Endothelial cell of umbilical vein (primary cell): ENCODE measurements around the gene EDN1. TPM values are rescaled to one million over a fixed set of nuclear protein-coding genes. Genes with fewer than 3 reads are reported as not detected.

ENCODE experiments used
- BruUV-seq: library from RNA; stranded (reverse); fragments of 400-500 nt; replicated peaks from 2 replicates; lab custom pipeline; 2021; lab: Mats Ljungman, UMichigan
- CTCF ChIA-PET: fragments of 300-600, 350-600 bp; sonication (Branson Sonifier 250); formaldehyde crosslinking; loops from one replicate; lab custom pipeline; 2021; ENCODE audit warnings: antibody characterized with exemption, inconsistent platforms; lab: Charles Lee
- POLR2A ChIA-PET: fragments of 300-600, 350-600 bp; sonication (Branson Sonifier 250); formaldehyde crosslinking; loops from one replicate; lab custom pipeline; 2021; ENCODE audit warnings: antibody characterized with exemption, inconsistent platforms; lab: Charles Lee
- DNase-seq: peaks from one replicate; pipeline ENCODE4 v3.0.0-alpha.2; 2011; ENCODE audit warnings: low read depth, low spot score
- FAIRE-seq: peaks from 2 replicates; lab custom pipeline; 2011; peaks lifted over from hg19 to GRCh38; lab: Jason Lieb, UNC
- H2AFZ ChIP-seq: 2 replicates; pipeline ENCODE4 v1.6.0; 2012; ENCODE audit warnings: low read depth, low read length, control low read depth, inconsistent platforms
- H3K27ac ChIP-seq: 2 replicates; pipeline ENCODE4 v1.5.1; 2011; ENCODE audit warnings: low read depth, mild to moderate bottlenecking, control low read depth, low read length, moderate library complexity; ENCODE audit not compliant: insufficient read depth
- H3K27me3 ChIP-seq, 2 experiments: 2 replicates each; pipeline versions ENCODE4 v1.6.0 to v1.6.1; 2011; ENCODE audit warnings: low read length in 2 of 2, mixed read lengths in 1 of 2; ENCODE audit not compliant: control insufficient read depth in 2 of 2, insufficient read depth in 2 of 2
- H3K36me3 ChIP-seq, 2 experiments: 2 replicates in 1 of 2; 3 replicates in 1 of 2; pipeline ENCODE4 v1.5.1; 2011; ENCODE audit warnings: low read length in 2 of 2, mild to moderate bottlenecking in 1 of 2, moderate library complexity in 1 of 2; ENCODE audit not compliant: control insufficient read depth in 2 of 2, insufficient read depth in 2 of 2; ENCODE audit errors: extremely low read depth in 1 of 2
- H3K4me1 ChIP-seq: 3 replicates; pipeline ENCODE4 v1.5.1; 2011; ENCODE audit warnings: mild to moderate bottlenecking, low read length; ENCODE audit not compliant: control insufficient read depth, insufficient read depth; ENCODE audit errors: extremely low read depth
- H3K4me2 ChIP-seq: 2 replicates; pipeline ENCODE4 v1.6.1; 2011; ENCODE audit warnings: low read length, control low read depth, mixed read lengths; ENCODE audit not compliant: insufficient read depth
- H3K4me3 ChIP-seq, 3 experiments: fragments of 200-600 bp in 1 of 3; sonication (generic), shearing (Covaris generic) in 1 of 3; replicated peaks in 1 of 3; 2 replicates each; pipeline ENCODE4 v1.5.1; 2011 to 2016; ENCODE audit warnings: control low read depth in 3 of 3, low read length in 3 of 3, mild to moderate bottlenecking in 2 of 3, inconsistent platforms in 1 of 3, low read depth in 1 of 3, moderate library complexity in 1 of 3; ENCODE audit not compliant: insufficient read depth in 1 of 3
- H3K79me2 ChIP-seq: 2 replicates; pipeline ENCODE4 v1.6.0; 2012; ENCODE audit warnings: low read length, inconsistent platforms; ENCODE audit not compliant: control insufficient read depth, insufficient read depth
- H3K9ac ChIP-seq: replicated peaks from 2 replicates; pipeline ENCODE3; 2011; ENCODE audit warnings: low read length, control low read depth; ENCODE audit not compliant: insufficient read depth; ENCODE audit errors: extremely low read depth
- H3K9me1 ChIP-seq: replicated peaks from 3 replicates; pipeline ENCODE4 v1.6.0; 2011; ENCODE audit warnings: mild to moderate bottlenecking, low read length; ENCODE audit not compliant: control insufficient read depth, insufficient read depth; ENCODE audit errors: extremely low read depth
- H3K9me3 ChIP-seq: replicated peaks from 2 replicates; pipeline ENCODE4 v1.5.1; 2012; ENCODE audit warnings: low read length, inconsistent platforms; ENCODE audit not compliant: control insufficient read depth, insufficient read depth
- H4K20me1 ChIP-seq: replicated peaks from 2 replicates; pipeline ENCODE3; 2011; ENCODE audit warnings: mild to moderate bottlenecking, low read length; ENCODE audit not compliant: control insufficient read depth, insufficient read depth; ENCODE audit errors: extremely low read depth
- CTCF ChIP-seq, 2 donors: IDR thresholded peaks; 1 replicate in 1 of 2; 2 replicates in 1 of 2; pipeline ENCODE4 v1.5.1; 2011; ENCODE audit warnings: low read length in 2 of 2, mild to moderate bottlenecking in 2 of 2, moderate library complexity in 2 of 2, control low read depth in 1 of 2, inconsistent platforms in 1 of 2, low read depth in 1 of 2; ENCODE audit not compliant: insufficient read depth in 1 of 2; ENCODE audit errors: extremely low read depth in 1 of 2
- EZH2 ChIP-seq: IDR thresholded peaks from 2 replicates; pipeline ENCODE4 v1.6.1; 2012; ENCODE audit warnings: borderline replicate concordance, low read depth, mild to moderate bottlenecking, moderate library complexity, low read length, inconsistent platforms; ENCODE audit not compliant: severe bottlenecking
- FOS ChIP-seq: IDR thresholded peaks from 2 replicates; pipeline ENCODE4 v1.6.1; 2011; ENCODE audit warnings: mild to moderate bottlenecking, low read length, moderate library complexity, borderline replicate concordance; ENCODE audit not compliant: insufficient read depth
- GATA2 ChIP-seq: IDR thresholded peaks from 2 replicates; pipeline ENCODE4 v1.7.0; 2011; ENCODE audit warnings: low read depth, mild to moderate bottlenecking, moderate library complexity, mixed read lengths, low read length; ENCODE audit not compliant: insufficient read length, insufficient read depth
- JUN ChIP-seq: IDR thresholded peaks from 2 replicates; pipeline ENCODE4 v1.6.1; 2011; ENCODE audit warnings: borderline replicate concordance, low read depth; ENCODE audit not compliant: insufficient read length, insufficient read depth
- MAX ChIP-seq: IDR thresholded peaks from 2 replicates; pipeline ENCODE4 v1.6.1; 2011; ENCODE audit not compliant: insufficient read depth, insufficient read length
- MYC ChIP-seq: IDR thresholded peaks from one replicate; pipeline ENCODE4 v1.6.1; 2011; ENCODE audit warnings: mild to moderate bottlenecking, low read depth, low read length
- POLR2A ChIP-seq: IDR thresholded peaks from 2 replicates; pipeline ENCODE4 v1.6.1; 2012; ENCODE audit warnings: low read depth, mild to moderate bottlenecking, control low read depth, low read length
- POLR2AphosphoS5 ChIP-seq: IDR thresholded peaks from 2 replicates; pipeline ENCODE4 v1.6.1; 2012; ENCODE audit warnings: low read depth, mild to moderate bottlenecking, control low read depth, low read length, moderate library complexity; ENCODE audit not compliant: insufficient read depth
- dilution Hi-C: fragments of 300-500 bp; cut with MboI; formaldehyde crosslinking; loops from one replicate; pipeline ENCODE4 v1.15.0; 2019; ENCODE audit warnings: low sequenced_read_pairs; ENCODE audit not compliant: extremely low pct_ligation_motif_present
- intact Hi-C: fragments of 100-400 bp; cut with micrococcal nuclease; formaldehyde crosslinking; loops from one replicate; pipeline ENCODE4 v1.10.0; 2022
- polyA plus RNA-seq, 4 experiments: library from polyadenylated mRNA; depleted of rRNA in 3 of 4; stranded (reverse) in 3 of 4; unstranded in 1 of 4; fragments of >200 nt; gene quantifications; 2 replicates each; pipeline versions ENCODE4 v1.2.1 to v1.2.3, GENCODE V29; 2011 to 2012; ENCODE audit warnings: missing spikeins in 1 of 4
- total RNA-seq: library from RNA; stranded (reverse); gene quantifications from 2 replicates; pipeline ENCODE4 v1.2.3, GENCODE V29; 2021

The EDN1 gene
- total and polyA plus RNA-seq, 2 donors (not counting 3 experiments of a cell fraction or from before 2014, with no cell fraction given): 493 to 498 TPM

DNA sequence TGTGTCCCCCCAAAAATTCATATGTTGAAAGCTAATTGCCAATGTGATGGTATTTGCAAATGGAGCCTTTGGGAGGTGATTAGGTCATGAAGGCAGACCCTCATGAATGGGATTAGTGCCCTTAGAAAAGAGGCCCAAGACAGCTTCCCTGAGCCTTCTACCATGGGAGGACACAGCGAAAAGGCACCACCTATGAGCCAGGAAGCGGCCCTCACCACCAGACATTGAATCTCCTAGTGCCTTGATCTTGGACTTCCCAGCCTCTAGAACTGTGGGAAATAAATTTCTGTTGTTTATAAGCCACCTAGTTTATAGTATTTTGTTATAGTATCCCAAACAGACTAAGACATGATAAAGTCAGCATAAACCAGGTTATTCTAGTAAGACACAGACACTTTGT is 18.9 kb downstream of the EDN1 start:
- no peak for TF ChIP-seq JUN
- no peak for TF ChIP-seq EZH2
- TF ChIP-seq POLR2A: no peak
- no peak for TF ChIP-seq POLR2AphosphoS5
- no peak for TF ChIP-seq GATA2
- no peak for TF ChIP-seq FOS
- TF ChIP-seq MYC: no peak
- CTCF ChIA-PET: interaction anchor here (2.6 to 6.3 kb wide), 2 partner anchors 174 to 294 kb away, joined by 17 to 67 read pairs; no protein-coding TSS in a partner anchor
- Histone ChIP-seq H3K4me3 (no peak overlapping the region), H3K9ac (no peak overlapping the region), H3K4me1 (peaks cover 14% of the 10 kb centered on the region), H3K27me3 (no peaks in the 10 kb centered on the region), H2AFZ (no peak overlapping the region), H3K4me2 (no peak overlapping the region), H3K36me3 (no peaks in the 10 kb centered on the region), H3K79me2 (no peaks in the 10 kb centered on the region), H3K9me1 (no peaks in the 10 kb centered on the region), H3K9me3 (no peaks in the 10 kb centered on the region), H3K27ac (no peak overlapping the region), H4K20me1 (no peaks in the 10 kb centered on the region)
- intact Hi-C loops: loop anchor here (5.0 kb wide), 1 partner anchor 583 kb away; no protein-coding TSS in a partner anchor
- POLR2A ChIA-PET: no interaction called here
- dilution Hi-C loops: no loop called here
- no peak for FAIRE-seq
- DNase-seq: no peak
- no TSS peak for BruUV-seq

- Histone ChIP-seq H3K36me3 (no peaks in the 10 kb centered on the region), H3K27ac (no peak overlapping the region), H2AFZ (no peak overlapping the region), H3K4me1 (peaks cover 23% of the 10 kb centered on the region), H3K4me2 (no peak overlapping the region), H3K27me3 (no peaks in the 10 kb centered on the region), H3K9ac (no peak overlapping the region), H3K9me1 (no peaks in the 10 kb centered on the region), H3K4me3 (no peak overlapping the region), H3K9me3 (no peaks in the 10 kb centered on the region), H4K20me1 (no peaks in the 10 kb centered on the region), H3K79me2 (no peaks in the 10 kb centered on the region)
- CTCF ChIA-PET: interaction anchor here (0.7 to 6.3 kb wide), 16 partner anchors 10 to 327 kb away, joined by 3 to 67 read pairs (median 4); no protein-coding TSS in a partner anchor
- TF ChIP-seq POLR2A: no peak
- no peak for TF ChIP-seq CTCF (IDR thresholded peaks at IDR 0.05; ENCODE audit: extremely low read depth in 1 of 2, insufficient read depth in 1 of 2, low read depth in 1 of 2, low read length in 2 of 2)
- TF ChIP-seq GATA2: no peak
- TF ChIP-seq FOS: no peak
- no peak for TF ChIP-seq POLR2AphosphoS5
- no peak for TF ChIP-seq EZH2
- no peak for TF ChIP-seq JUN
- TF ChIP-seq MAX: no peak
- POLR2A ChIA-PET: interaction anchor here (1.5 kb wide), 1 partner anchor 12 kb away, joined by 3 read pairs; no protein-coding TSS in a partner anchor
- dilution Hi-C loops (no loop called here), intact Hi-C loops (loop anchor here (5.0 kb wide), 2 partner anchors 171 to 226 kb away; no protein-coding TSS in a partner anchor)
- FAIRE-seq: no peak
- BruUV-seq: no TSS peak
- DNase-seq: peak; percentile 50
These were observed 20.9 kb downstream of the EDN1 start for GRCh38 chr6:12311106-12311505.
